ENCODE measurements around the gene SIRPA.

GRCh38 chr20:1964659-1965405, 69.6 kb downstream of the SIRPA start:
- TF ChIP-seq, protein P1, sequence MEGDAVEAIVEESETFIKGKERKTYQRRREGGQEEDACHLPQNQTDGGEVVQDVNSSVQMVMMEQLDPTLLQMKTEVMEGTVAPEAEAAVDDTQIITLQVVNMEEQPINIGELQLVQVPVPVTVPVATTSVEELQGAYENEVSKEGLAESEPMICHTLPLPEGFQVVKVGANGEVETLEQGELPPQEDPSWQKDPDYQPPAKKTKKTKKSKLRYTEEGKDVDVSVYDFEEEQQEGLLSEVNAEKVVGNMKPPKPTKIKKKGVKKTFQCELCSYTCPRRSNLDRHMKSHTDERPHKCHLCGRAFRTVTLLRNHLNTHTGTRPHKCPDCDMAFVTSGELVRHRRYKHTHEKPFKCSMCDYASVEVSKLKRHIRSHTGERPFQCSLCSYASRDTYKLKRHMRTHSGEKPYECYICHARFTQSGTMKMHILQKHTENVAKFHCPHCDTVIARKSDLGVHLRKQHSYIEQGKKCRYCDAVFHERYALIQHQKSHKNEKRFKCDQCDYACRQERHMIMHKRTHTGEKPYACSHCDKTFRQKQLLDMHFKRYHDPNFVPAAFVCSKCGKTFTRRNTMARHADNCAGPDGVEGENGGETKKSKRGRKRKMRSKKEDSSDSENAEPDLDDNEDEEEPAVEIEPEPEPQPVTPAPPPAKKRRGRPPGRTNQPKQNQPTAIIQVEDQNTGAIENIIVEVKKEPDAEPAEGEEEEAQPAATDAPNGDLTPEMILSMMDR (IDR thresholded peaks at IDR 0.05; ENCODE audit: control extremely low read depth in 1 of 3, insufficient read depth in 1 of 3, low read depth in 1 of 3, low read length in 3 of 3), result peak; percentile 6 to 36 (median 13); a peak in 3 of 4 replicates
- no peak for TF ChIP-seq MAX (IDR thresholded peaks at IDR 0.05)
